ENCODE results near the gene BMPR1B. TPM values are rescaled to one million over a fixed set of nuclear protein-coding genes. Genes with fewer than 3 reads are reported as not detected.

BMPR1B gene
- total RNA-seq, 4 donors from 2014 or later = 10.5 to 40.9 (median 20.3) TPM

DNA sequence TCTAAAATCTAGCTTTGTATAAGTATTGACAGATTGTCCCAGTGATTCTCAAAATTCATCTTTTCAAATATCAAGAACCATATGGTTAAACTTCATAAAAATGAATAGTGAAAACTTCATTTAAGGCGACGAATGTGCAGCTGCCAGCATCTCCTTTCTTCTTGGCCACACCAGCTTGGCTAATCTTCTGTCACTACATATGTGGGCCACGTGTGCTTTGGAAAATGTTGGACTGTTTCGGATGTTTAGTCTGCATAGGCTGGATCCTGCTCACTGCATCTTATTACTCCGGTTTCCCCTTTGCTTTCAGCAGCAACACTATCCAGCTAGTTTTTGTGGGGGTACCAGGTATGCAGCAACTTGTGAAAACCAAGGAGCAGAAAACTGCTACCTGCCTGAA, 221.9 kb downstream of the BMPR1B start:
- Histone ChIP-seq H3K4me1 (no peaks in the 10 kb centered on the region), H3K27me3 (no peaks in the 10 kb centered on the region), H3K4me3 (no peak overlapping the region), H3K27ac (no peak overlapping the region), H3K36me3 (no peaks in the 10 kb centered on the region), H3K9me3 (no peaks in the 10 kb centered on the region)
- no peak for ATAC-seq
- 56 to 89% methylated on average over 5 of the region's 5 CpGs for WGBS, 2 donors (ENCODE audit: low coverage in 1 of 2)
- TF ChIP-seq CTCF (IDR thresholded peaks at IDR 0.05) (no peak), EP300 (IDR thresholded peaks at IDR 0.05) (no peak), POLR2A (IDR thresholded peaks at IDR 0.05) (no peak), POLR2AphosphoS5 (IDR thresholded peaks at IDR 0.05) (no peak)

DNA sequence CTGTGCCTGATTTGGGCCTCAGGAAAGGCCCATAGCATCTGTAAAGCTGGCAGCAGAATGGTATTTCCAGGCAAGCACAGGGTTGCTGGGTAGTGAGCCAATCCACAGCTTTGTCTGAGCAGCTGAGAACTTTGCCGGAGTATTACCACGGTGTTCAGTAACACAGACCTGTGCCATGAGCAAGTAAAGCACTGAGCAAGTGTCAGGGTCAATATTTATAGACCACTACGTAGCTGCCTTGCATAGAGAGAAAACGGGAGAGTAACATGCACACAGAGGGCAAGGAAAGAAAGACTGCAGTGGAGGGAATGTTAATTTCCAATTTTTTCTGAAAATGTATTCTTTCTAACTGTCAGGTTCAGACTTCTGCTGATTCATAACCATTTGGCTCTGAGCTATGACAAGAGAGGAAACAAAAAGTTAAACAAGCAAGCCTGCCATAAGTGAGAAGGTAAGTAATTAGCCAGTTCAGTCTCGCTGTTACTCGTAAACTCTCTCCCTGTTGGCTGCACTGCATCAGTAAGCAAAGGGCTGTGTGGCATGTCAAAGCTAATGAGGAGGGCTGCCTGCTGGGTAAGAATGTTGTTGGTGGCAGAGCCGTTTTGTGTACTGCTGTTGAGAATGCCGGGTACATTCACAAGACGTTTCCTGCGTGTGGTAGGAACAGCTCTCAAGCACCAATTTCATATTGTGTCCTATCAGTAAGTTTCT, 238.1 kb downstream of the BMPR1B start:
- WGBS, 2 donors (ENCODE audit: low coverage in 1 of 2) = 8 to 17% methylated on average over 6 to 10 of the region's 10 CpGs
- Histone ChIP-seq H3K36me3 (no peaks in the 10 kb centered on the region), H3K4me1 (peaks cover 0 to 30% (median 3%) of the 10 kb centered on the region in 3 donors), H3K4me3 (peak overlapping the region; percentile 7 to 20), H3K27ac (peak overlapping the region; percentile 32 to 69 (median 60)), H3K9me3 (no peaks in the 10 kb centered on the region), H3K27me3 (no peaks in the 10 kb centered on the region)
- TF ChIP-seq CTCF (IDR thresholded peaks at IDR 0.05) (no peak), POLR2AphosphoS5 (IDR thresholded peaks at IDR 0.05) (peak; percentile 50), EP300 (IDR thresholded peaks at IDR 0.05) (no peak), POLR2A (IDR thresholded peaks at IDR 0.05) (no peak)
- peak; percentile 71 for ATAC-seq

GRCh38 chr4:95000076-95000648, 242.4 kb downstream of the BMPR1B start:
- H3K36me3 ChIP-seq = no peaks in the 10 kb centered on the region
- H3K4me1 ChIP-seq = peaks cover 0 to 16% (median 3%) of the 10 kb centered on the region in 3 donors
- TF ChIP-seq CTCF (IDR thresholded peaks at IDR 0.05) (no peak), POLR2A (IDR thresholded peaks at IDR 0.05) (no peak), POLR2AphosphoS5 (IDR thresholded peaks at IDR 0.05) (no peak), EP300 (IDR thresholded peaks at IDR 0.05) (no peak)
- no peaks in the 10 kb centered on the region for H3K27me3 ChIP-seq
- 98 to 100% methylated on average over 2 to 4 of the region's 4 CpGs for WGBS, 2 donors (ENCODE audit: low coverage in 1 of 2)
- no peak overlapping the region for H3K4me3 ChIP-seq
- no peak for ATAC-seq
- no peak overlapping the region for H3K27ac ChIP-seq
- H3K9me3 ChIP-seq = no peaks in the 10 kb centered on the region

GRCh38 chr4:95004912-95005311, 247.2 kb downstream of the BMPR1B start:
- no peaks in the 10 kb centered on the region for H3K9me3 ChIP-seq
- TF ChIP-seq EP300 (IDR thresholded peaks at IDR 0.05) = no peak
- TF ChIP-seq CTCF (IDR thresholded peaks at IDR 0.05) = no peak
- no peak for TF ChIP-seq POLR2AphosphoS5 (IDR thresholded peaks at IDR 0.05)
- no peak for TF ChIP-seq POLR2A (IDR thresholded peaks at IDR 0.05)
- no peaks in the 10 kb centered on the region for H3K4me1 ChIP-seq
- no peak for ATAC-seq
- H3K27me3 ChIP-seq = no peaks in the 10 kb centered on the region
- H3K36me3 ChIP-seq = no peaks in the 10 kb centered on the region
- H3K4me3 ChIP-seq = no peak overlapping the region
- H3K27ac ChIP-seq = no peak overlapping the region

- ATAC-seq = no peak
- Histone ChIP-seq H3K36me3 (no peaks in the 10 kb centered on the region), H3K27ac (no peak overlapping the region), H3K27me3 (no peaks in the 10 kb centered on the region), H3K4me1 (no peaks in the 10 kb centered on the region), H3K4me3 (no peak overlapping the region), H3K9me3 (no peaks in the 10 kb centered on the region)
- 64 to 75% methylated on average over 3 of the region's 3 CpGs for WGBS, 2 donors (ENCODE audit: low coverage in 1 of 2)
- TF ChIP-seq POLR2AphosphoS5 (IDR thresholded peaks at IDR 0.05) = no peak
- no peak for TF ChIP-seq EP300 (IDR thresholded peaks at IDR 0.05)
- TF ChIP-seq CTCF (IDR thresholded peaks at IDR 0.05) = no peak
Observed at GRCh38 chr4:95007998-95008397, 250.2 kb downstream of the BMPR1B start.

Measured in gastroesophageal sphincter (tissue), 4 donors.